Coronary artery (tissue), 2 donors: Measurements from ENCODE around the gene RARG.
A peak's percentile ranks its signal among the peaks of the same experiment; 100 is the strongest.
"Not testable (repeated sequence)": the region's sequence is repeated elsewhere in the genome, so short reads cannot be mapped to it uniquely, and the experiment has no call there.

Experiments used
- DNase-seq: peaks from one replicate; pipeline ENCODE4 v3.0.0-alpha.2; 2017; ENCODE audit warnings: low spot score
- H3K27ac ChIP-seq, 2 donors: fragments of 200-600 bp; sonication (generic); one replicate each; pipeline ENCODE4 v1.5.1; 2016 to 2019
- H3K4me3 ChIP-seq: fragments of 200-600 bp; sonication (generic); 2 replicates; pipeline ENCODE4 v1.5.1; 2016; ENCODE audit warnings: mild to moderate bottlenecking, moderate library complexity
- CTCF ChIP-seq: fragments of 200-600 bp; sonication (generic); IDR thresholded peaks from one replicate; pipeline ENCODE4 v1.5.1; 2019; ENCODE audit warnings: antibody characterized with exemption

The RARG gene

GRCh38 chr12:53182903-53183302, 49.1 kb downstream of the RARG start:
- Histone ChIP-seq H3K4me3 (peak overlapping the region; percentile 52), H3K27ac (no peak overlapping the region)
- no peak for TF ChIP-seq CTCF
- DNase-seq = no peak

- no peak for TF ChIP-seq CTCF
- Histone ChIP-seq H3K27ac (peak overlapping the region in 1 of 2 donors; percentile 83), H3K4me3 (peak overlapping the region; percentile 88)
- peak; percentile 35 for DNase-seq
Observed at GRCh38 chr12:53181935-53182334, 50.1 kb downstream of the RARG start.

GRCh38 chr12:53180931-53181645, 50.9 kb downstream of the RARG start:
- DNase-seq = peak; percentile 80
- no peak for TF ChIP-seq CTCF
- Histone ChIP-seq H3K27ac (peak overlapping the region; percentile 83 to 97), H3K4me3 (peak overlapping the region; percentile 88)

- DNase-seq = peak; percentile 98
- H3K27ac ChIP-seq = peak within 1 kb of the TSS; percentile 83 to 97
- peak within 1 kb of the TSS; percentile 88 for H3K4me3 ChIP-seq
- TF ChIP-seq CTCF = no peak
Observed at GRCh38 chr12:53180220-53180930, 51.6 kb downstream of the RARG start, which contains the start of the genes CSAD and ZNF740. TSS of gene CSAD (minus strand) at chr12:53180925. CDS start at chr12:53173470, 7,455 bp downstream. TSS of gene ZNF740 (plus strand) at chr12:53180722. CDS start at chr12:53181984, 1,262 bp downstream.

GRCh38 chr12:53179687-53180219, 52.3 kb downstream of the RARG start:
- no peak for DNase-seq
- TF ChIP-seq CTCF = no peak
- peak overlapping the region; percentile 88 for H3K4me3 ChIP-seq
- peak overlapping the region; percentile 83 to 97 for H3K27ac ChIP-seq

GRCh38 chr12:53178803-53179202, 53.2 kb downstream of the RARG start:
- H3K4me3 ChIP-seq, H3K27ac ChIP-seq: not testable (repeated sequence)
- peak; percentile 12 for DNase-seq

DNA sequence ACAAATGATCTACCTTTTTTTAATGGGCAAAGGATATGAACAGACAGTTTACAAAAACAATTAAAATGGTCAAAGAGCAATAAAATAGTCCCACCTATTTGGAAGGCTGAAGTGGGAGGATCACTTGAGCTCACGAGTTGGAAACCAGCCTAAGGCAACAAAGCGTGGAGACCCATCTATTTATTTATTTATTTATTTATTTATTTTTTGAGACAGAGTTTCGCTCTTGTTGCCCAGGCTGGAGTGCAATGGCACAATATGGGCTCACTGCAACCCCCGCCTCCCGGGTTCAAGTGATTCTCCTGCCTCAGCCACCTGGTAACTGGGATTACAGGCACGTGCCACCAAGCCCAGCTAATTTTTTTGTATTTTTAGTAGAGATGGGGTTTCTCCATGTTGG, 54.6 kb downstream of the RARG start:
- not testable (repeated sequence) for H3K27ac ChIP-seq, H3K4me3 ChIP-seq
- peak; percentile 43 for DNase-seq

- TF ChIP-seq CTCF = no peak
- Histone ChIP-seq H3K4me3 (no peak overlapping the region), H3K27ac (no peak overlapping the region)
- DNase-seq = no peak
Observed at GRCh38 chr12:53176750-53177149, 55.3 kb downstream of the RARG start.
